Endometrial microvascular endothelial cells (primary cell): ENCODE data around the gene PTPDC1. TPM values are rescaled to one million over a fixed set of nuclear protein-coding genes. Genes with fewer than 3 reads are reported as not detected.

Experiments
- in situ Hi-C: cut with HindIII; loops from 2 replicates; pipeline ENCODE4 v1.10.0; 2017; ENCODE audit warnings: low sequenced_read_pairs, low pct_unique_long_range_greater_than_20kb; ENCODE audit errors: inconsistent ontology term
- total RNA-seq: library from RNA; depleted of rRNA; stranded (reverse); fragments of >200 nt; gene quantifications from one replicate; pipeline ENCODE4 v1.2.3, GENCODE V29; 2015; ENCODE audit errors: inconsistent ontology term

PTPDC1 gene
- total RNA-seq, 1 donor from 2014 or later = 10.2 TPM

DNA sequence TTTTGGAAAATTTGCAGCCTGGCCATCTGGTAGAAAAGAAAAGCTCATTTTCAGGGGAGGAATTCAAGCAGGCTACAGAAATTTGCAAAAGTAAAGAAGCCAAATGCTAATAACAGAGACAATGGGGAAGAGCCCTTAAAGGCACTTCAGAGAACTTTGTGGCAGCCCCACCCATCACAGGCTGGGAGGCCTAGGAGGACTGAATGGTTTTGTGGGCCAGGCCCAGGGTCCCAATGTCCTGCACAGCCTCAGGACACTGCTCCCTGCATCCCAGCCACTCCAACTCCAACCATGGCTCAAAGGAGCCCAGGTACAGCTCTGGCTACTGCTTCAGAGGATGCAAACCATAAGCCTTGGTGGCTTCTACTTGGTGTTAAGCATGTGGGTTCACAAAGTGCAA is 44.3 kb downstream of the PTPDC1 start:
- in situ Hi-C loops = no loop called here

DNA sequence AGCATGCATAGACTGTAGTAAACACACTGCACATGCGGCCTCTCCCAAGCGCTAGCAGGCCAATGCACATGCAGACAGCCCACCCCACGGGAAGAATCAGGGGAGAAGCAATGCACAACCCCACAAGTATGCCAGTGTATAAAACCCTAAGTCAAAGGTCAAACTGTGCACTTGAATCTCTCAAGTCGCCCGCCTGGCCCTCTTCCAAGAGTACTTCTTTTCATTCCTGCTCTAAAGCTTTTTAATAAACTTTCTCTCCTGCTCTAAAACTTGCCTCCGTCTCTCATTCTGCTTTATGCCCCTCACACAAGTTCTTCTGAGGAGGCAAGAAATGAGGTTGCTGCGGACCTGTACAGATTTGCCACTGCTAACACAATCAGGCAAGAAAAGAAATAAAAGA is 50.4 kb downstream of the PTPDC1 start:
- in situ Hi-C loops = no loop called here

GRCh38 chr9:94135222-94135621 is 51.0 kb downstream of the PTPDC1 start:
- in situ Hi-C loops = no loop called here

GRCh38 chr9:94139672-94140417 is 55.6 kb downstream of the PTPDC1 start:
- in situ Hi-C loops = no loop called here

GRCh38 chr9:94140418-94140780 is 56.1 kb downstream of the PTPDC1 start:
- in situ Hi-C loops = no loop called here

- in situ Hi-C loops = no loop called here
Measured at GRCh38 chr9:94140791-94141790, 56.8 kb downstream of the PTPDC1 start.

DNA sequence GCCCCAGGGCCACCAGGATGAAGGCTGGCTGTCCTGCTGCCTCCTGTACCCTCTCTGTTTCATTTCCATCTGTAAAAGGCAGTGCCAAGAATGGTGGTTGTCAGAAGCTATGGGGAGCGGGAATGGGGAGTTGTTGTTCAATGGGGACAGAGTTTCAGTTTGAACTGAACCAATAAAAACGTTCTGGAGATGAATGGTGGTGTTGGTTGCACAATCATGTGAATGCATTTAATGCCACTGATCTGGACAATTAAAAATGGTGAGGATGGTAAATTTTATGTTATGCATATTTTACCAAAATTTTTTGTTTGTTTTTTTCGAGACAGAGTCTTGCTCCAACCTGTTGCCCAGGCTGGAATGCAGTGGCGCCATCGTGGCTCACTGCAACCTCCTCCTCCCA is 58.1 kb downstream of the PTPDC1 start:
- in situ Hi-C loops = no loop called here

DNA sequence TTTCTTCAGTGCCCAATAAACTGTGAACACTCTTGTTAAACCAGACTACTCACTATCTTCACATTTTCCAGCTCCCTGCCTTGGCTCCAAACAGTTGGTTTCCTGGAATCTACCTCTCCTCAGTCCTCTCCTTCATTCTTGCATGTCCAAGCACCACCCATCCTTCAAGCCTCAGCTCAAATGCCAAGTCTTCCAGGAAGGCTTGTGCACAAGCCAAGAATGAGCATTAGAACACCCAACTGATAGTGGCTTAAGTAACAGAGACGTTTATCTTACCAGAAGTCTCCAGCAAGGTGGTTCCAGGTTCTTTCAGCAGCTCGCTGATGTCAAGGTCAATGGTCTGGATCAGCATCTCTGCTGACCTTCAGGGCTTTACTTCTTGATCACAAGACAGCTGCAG is 60.1 kb downstream of the PTPDC1 start:
- in situ Hi-C loops = no loop called here

DNA sequence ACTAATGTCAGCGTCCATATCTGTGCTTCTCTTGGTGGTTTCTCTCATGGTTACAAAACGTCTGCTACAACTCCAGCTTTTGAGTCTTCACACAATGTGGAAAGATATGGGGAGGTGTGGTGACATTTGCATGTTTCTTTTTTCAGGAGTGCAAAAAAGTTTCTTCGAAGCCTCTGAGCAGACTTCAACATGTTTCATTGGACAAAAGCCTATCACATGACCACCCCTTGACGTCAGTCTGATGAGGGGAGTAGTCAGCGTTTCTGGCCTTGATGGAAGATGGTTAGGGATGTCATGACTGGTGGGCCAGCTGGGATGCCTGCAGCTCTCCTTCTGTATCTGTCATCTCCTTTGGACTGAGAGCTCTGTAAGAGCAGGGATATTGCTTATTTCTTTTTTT is 61.4 kb downstream of the PTPDC1 start:
- in situ Hi-C loops = no loop called here

GRCh38 chr9:94147776-94148175 is 63.5 kb downstream of the PTPDC1 start:
- in situ Hi-C loops = no loop called here

DNA sequence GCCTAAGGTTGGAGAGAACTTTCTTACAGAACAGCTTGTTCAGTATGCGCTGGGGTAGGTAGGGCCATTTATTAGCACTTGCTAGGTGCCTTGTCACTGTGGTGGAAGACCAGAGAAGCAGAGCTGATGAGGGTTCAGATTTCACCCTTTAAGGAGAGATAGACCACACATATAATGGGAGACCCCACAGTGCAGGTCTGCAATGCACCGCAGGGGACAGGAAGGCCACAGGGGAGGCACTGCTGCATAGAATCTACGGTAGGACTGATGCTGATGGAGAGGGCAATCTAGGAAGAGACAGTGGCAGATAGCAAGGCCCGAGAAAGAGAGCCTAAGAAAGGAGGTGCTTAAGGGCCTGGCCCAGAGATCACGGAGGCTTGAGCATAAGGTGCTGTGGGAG is 64.2 kb downstream of the PTPDC1 start:
- in situ Hi-C loops = no loop called here

- in situ Hi-C loops = no loop called here
Measured at GRCh38 chr9:94149696-94150095, 65.4 kb downstream of the PTPDC1 start.

DNA sequence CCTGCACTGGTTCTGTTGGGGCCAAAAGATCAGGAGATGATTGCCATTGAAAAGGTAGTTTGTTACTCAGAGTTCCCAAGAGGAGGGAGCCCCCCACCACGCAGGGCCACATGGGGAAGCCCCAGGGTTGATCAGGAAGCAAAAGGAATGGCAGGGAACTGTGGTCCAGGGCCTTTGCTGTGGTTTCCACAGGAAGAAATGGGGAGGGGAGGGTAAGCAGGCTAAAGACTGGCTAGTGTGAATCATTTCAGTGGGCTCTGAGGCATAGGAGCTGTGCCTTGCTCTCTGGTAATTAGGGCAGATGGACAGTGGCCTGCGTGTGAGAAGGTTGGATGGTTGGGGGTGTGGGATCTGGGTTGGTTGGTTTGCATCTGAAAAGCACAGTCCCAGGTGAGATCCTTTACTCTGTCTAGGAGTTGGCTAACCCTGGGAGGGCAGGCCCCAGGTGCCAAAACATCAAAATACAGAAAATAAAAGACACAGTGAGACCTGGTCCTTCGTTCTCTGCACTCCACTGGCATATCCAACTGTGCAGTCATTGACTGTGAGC is 66.1 kb downstream of the PTPDC1 start:
- in situ Hi-C loops = no loop called here

DNA sequence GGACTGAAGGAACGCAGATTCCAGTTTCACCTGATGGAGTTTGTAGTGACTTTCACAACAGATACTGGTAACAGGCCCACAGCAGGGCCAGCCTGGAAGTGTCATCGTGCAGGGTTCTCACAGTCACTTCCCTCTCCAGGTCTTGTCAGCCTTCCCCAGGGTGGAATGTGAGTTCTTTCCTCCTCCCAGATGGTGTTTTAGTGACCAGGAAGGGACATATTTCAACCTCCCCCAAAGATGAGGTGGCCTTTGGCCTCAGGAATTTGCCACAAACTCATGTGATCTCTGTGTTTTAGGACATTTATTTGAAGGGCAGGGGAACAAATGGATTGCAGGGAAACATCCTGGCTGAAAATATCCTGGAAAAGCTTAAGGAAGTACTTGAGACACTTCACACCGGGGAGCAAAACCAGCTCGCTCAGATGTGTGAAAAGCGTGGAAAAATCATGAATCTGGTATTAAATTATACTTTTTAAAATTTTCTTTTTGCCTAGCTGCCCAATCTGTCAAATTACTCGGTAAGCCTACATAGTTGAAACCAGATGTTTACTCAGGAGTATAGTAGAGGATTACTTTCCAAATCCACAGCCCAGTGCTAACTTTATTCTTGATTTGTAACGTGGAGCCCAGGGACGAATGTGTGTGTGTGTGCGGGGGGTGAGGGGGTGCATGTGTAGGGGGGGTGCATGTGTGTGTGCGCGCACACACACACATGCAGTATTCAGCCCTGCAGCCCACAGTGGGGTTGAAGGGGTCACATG is 66.8 kb downstream of the PTPDC1 start:
- in situ Hi-C loops = no loop called here

- in situ Hi-C loops = no loop called here
Measured at GRCh38 chr9:94153905-94154304, 69.6 kb downstream of the PTPDC1 start.

DNA sequence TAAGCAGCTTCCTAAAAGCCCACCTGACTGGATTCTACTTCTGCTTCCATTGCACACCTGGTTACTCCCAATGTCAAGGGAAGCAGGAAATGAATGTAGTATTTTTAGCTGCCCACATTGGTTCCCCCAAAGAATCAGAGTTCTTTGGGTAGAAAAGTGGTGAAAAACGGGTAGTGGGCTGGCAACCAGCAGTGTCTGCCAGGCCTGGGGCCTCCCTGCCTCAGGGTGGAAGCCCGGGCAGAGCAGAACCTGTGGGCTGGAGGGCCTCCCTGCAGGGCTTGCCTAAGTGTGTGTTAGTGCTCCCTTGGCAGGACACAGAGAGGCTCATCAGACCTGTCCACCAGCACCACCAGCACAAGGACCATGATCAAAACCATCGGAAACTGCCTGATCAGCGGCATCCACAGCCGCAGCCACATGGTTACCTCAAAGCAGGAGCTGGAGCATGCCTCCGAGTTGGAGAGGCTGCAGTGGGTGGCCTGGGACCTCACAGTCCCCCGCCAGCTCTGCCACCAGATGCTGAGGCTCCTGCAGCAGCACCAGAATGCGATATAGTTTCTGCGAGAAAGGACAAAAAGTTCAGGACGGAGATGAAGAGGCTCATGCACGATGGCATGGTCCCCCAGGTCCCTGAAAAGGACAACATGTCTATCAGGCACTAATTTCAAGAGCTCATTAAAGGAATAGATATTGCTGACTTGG is 72.2 kb downstream of the PTPDC1 start:
- in situ Hi-C loops = no loop called here

DNA sequence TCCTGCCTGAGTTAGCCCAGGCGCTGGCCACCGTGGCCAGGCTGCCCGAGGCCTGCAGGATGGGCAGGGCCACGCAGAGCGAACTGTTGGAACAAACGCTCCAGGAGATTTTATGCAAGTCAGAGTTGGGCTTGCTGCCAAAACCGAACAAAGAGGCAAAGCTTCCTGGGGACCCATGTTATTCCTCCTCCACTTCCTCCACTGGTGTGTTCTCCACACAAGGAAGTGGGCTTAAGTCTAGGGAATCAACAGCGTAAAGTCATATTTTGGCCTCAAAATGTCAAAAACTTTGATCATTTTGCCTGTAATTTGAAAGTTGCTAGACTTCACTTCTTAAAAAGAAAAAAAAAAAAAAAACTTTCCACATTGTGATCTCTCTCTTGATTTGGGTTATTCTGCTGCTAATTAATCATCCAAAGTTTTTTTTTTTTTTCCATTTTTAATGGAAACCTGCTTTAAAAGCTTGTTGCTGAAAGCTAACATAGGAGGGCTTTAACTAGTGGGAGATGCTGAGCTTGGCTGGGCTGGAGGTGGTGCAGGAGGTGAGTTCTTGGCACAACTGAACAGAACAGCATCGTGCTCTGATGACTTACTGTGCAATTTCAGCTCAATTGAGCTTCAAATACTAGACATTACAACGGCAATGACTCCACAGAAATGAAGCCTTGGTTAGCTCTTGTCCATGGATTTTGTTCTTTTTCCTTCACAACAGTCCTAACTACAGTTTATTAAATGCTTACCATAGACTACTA is 73.0 kb downstream of the PTPDC1 start:
- in situ Hi-C loops = no loop called here
